HG03135 (cell line): ENCODE measurements around the gene SLC6A1.

Source experiments
- ATAC-seq: cut with Tn5 transposase; IDR thresholded peaks from one replicate; pipeline ENCODE4 v1.9.1; 2021; ENCODE audit warnings: mild to moderate bottlenecking, moderate library complexity; ENCODE audit not compliant: unreplicated experiment

SLC6A1 gene

DNA sequence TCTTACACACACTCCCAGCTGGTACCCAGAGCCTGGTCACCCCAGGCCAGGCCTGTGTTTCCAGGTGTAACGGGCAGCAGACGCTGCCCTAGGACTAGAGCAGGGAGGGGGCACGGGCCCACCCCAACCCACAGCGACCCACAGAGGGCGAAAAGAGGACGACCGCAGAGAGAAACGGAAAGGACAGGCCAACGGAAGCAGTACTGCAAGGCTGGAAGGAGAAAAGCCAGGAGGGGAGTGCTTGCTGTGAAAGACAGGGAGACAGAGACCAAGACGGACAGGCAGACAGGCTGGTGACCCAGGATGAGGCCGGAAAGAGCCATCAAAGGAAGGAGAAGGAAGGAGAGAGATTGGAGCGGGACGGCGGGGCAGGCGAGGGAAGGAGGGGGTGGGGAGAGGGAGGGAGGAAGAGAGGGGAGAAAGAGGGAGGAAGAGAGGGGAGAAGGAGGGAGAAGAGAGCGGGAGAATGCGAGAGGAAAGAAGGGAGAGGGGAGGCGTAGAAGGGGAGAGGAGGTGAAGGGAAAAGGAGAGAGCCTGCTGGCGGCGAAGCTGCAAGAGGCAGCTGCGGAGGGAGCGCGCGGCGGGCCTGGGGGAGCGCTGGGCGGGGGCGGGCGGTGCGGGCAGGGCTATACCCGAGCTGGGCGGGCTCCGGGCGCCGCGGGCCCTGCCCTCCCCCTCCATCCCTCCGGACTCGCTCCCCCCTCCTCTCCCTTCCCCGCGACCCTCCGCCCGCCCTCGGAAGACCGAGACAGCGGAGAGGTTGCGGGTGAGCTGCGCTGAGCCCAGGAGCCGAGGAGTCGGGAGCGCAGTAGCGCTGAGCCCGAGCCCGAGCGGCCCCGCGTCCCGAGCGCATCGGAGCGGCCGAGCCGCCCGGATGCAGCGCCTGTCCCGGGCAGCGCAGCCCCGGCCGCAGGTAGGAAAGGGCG is at the start of gene SLC6A1:
TSS of gene SLC6A1 (plus strand) at position 732 of the 926 bp plus-strand sequence. CDS start 24,464 bp downstream, outside the sequence.
- no peak for ATAC-seq

DNA sequence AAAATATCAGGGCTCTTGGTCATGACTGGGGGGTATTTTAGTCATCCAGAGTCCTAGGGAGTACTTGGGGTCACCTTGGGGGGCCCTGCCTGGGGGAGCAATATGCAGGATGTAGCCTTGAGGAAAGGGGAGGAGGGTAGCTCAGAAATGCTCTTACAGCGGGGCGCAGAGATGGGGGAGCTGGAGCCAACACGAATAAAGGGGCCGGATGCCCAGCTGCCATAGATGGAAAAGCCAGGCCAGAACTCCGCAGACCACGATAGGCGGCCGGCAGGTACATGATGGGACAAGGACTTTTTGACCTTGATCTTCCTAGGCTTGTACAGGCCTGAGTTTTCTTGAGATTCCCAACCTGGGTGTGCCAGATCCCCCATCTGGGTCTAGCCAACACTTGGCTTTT is 47.7 kb upstream of the SLC6A1 start:
- ATAC-seq, result no peak

- no peak for ATAC-seq
Observed at GRCh38 chr3:10945683-10946287, 46.8 kb upstream of the SLC6A1 start.

DNA sequence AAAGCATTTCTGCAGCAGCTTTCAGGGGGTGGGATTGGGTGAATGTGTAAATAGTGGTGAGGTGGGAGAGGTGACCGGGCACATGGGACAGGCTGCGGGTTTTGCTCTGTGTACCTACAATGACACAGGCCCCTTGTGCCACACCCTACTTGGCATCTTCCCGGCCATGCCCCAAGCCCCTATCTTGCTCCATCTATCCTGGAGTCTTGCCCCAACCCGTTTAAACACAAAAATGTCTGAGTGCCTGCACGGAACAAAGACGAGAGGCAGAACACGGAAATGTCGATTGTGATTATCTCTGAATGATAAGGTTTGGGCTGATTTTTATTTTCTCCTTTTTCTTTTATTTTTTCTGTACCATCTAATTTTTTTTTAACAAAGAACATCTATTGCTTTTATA is 46.0 kb upstream of the SLC6A1 start:
- no peak for ATAC-seq

- ATAC-seq, result no peak
Observed at GRCh38 chr3:10948326-10948725, 44.2 kb upstream of the SLC6A1 start.

DNA sequence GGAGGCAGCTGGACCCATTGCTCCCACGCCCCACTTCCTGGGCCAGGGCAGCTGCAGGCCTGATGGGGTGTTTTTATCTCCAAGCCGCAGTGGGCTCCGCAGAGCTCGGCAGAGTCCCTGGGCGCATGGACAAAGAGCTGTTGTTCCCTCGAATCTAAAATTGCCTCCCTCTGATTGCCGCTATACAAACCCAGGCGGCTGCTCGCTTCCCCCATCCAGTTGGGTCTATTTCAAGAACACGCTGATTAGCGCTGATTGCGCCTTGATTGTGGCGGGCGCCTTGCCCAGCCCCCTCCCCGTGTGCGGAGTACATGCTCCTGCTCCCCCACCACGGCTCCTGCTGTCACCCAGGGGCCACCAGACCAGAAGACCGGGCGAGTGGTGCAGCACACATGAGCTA is 43.4 kb upstream of the SLC6A1 start:
- no peak for ATAC-seq

DNA sequence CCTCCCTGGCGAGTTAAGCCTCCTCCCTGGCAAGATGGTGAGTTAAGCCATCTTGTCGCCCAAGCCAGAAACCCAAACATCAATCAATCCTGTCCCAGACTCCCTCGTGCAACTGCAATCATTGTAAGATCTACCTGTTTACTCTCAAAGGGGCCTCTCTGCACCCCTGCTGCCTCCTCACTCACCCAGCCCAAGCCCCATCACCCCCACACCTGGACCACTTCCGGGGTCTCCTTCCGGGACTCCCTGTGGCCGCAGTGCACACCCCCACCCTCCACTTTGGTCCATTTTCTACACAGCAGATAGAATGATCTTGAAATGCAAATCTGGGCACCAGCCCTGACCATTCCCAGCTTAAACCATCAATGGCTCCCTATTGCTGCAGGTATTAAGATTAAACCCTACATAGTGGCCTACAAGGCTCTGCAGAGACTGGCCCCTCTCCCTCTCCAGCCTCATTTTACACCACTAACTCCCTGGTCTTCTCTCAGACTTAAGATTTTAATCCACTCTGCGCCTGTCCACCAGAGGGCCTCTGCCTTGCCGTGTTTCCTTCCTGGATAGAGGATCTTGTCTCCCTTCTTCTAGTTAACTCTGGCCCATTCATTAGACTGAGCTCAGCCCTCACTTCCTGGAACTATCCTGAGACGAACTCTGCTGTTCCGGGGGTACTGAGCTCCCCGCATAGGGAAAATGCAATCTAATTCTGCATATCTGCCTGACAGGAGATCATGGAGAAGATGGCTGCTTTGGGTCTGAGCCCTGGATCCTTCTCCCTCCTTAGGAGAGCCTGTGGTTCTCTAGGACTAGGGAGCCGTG is 41.9 kb upstream of the SLC6A1 start:
- ATAC-seq, result no peak

- ATAC-seq, result no peak
Observed at GRCh38 chr3:10951295-10951926, 41.1 kb upstream of the SLC6A1 start.

DNA sequence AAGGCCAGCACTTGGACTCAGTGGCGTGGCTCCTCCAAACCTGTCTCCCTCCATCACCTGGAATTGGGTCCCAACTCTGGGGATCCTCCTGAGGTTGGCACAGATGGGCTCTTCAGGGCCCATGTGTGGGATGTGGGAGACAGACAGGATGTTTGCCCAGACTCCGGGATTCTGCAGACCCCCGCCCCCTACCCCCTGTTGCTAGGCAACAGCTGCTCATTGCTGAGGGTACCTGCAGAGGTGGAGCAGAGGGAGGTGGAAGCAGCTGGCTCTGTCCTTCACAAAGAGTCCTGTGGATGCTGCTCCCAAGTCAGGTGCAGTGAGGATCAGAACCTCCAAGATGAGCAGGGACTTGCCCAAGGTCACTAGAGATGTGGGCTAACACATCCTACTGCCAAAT is 40.0 kb upstream of the SLC6A1 start:
- no peak for ATAC-seq

DNA sequence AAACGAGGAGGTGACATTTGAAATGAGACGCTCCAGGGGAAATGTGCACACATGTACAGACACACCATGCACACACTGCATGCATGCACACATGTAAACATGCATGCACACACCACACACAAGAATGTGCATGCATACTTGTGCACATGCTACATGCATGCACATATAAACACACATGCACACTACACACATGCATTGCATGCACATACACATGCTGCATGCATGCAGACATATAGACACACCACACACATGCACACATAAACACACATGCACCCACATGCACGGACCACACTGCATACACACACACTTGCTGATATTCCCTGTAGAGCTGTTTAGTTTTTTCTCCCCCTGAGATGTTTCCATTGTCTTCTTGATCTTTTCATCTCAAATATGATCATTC is 37.8 kb upstream of the SLC6A1 start:
- no peak for ATAC-seq

DNA sequence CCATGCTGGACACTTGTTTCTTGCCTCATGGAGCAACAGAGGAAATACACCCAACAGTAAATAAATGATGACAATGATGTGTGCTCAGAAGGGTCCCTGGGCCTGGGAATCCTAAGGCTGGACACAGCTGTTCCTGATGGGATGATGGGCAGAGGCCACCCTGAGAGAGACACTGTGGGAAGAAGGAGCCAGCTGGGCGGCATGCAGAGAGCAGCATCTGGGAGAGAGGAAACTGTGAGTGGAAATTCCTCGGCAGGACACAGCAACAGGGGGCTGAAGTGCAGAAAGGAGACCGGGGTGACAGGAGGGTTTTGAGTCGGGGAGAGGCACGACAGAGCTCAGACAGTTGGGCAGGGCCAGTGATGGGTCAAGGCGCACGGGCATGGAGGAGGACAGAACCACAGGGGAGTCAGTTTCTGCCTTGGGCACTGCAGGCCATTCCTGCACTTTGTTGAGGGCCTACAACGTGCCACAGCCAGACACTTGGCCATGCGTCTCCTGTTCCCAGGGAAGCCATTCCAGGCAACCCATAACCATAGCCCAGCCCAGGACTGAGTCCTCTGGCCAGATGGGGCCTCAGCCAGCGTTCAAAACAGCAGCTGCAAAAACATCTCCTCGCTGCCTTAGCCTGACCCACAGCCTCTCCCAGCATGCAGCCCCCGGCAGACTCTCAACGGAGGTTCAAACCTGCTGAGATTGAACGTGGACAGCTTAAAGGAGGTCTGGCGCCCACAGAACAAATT is 36.7 kb upstream of the SLC6A1 start:
- ATAC-seq, result no peak

DNA sequence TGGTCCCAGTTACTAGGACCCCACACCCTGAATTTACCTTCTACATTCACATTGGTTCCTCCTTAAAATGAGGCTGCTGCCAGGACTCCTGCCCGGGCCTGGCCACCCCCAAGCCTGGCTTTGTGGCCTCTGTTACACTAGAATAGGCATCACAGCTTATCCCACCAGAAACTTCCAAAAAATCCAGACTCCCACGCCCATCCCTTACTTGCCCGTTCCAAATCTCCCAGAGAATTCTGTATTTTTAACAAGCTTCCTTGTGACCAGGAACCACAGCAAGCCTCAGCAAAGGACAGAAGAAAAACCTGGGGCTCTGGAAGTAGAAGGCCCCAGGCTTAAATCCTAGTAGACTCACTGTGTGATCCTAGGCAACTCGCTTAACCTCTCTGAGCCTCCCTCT is 36.0 kb upstream of the SLC6A1 start:
- no peak for ATAC-seq

GRCh38 chr3:10956986-10957385 is 35.6 kb upstream of the SLC6A1 start:
- ATAC-seq, result no peak

GRCh38 chr3:10957976-10958749 is 34.4 kb upstream of the SLC6A1 start:
- ATAC-seq, result no peak

- ATAC-seq, result no peak
Observed at GRCh38 chr3:10960255-10960654, 32.3 kb upstream of the SLC6A1 start.

GRCh38 chr3:10961921-10962320 is 30.6 kb upstream of the SLC6A1 start:
- no peak for ATAC-seq

- no peak for ATAC-seq
Observed at GRCh38 chr3:10962481-10963036, 30.0 kb upstream of the SLC6A1 start.

GRCh38 chr3:10964537-10965167 is 27.9 kb upstream of the SLC6A1 start:
- no peak for ATAC-seq

- ATAC-seq, result no peak
Observed at GRCh38 chr3:10968401-10968800, 24.1 kb upstream of the SLC6A1 start.
